ENCODE data around the gene GLTP.
A peak's percentile ranks its signal among the peaks of the same experiment; 100 is the strongest.

The GLTP gene

DNA sequence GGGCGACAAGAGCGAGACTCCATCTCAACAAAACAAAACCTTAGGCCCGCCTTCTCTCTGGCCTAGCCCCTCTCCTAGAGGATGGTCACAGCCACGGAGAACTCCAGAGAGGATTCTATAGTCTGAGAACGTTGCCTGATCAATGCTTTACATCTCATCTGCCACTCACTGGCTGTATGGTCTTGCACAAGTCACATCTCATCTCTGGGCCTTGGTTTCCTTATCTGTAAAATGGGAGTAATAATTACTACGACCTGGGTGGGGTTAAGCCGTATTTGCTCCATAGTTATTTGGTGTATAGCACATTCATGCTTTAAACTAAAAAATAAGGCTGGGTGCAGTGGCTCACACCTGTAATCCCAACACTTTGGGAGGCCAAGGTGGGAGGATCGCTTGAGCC lies 55.6 kb downstream of the GLTP start:
- in situ Hi-C loops (cut with MboI; ENCODE audit: low sequenced_read_pairs), result no loop called here
- H3K4me3 ChIP-seq, result no peak overlapping the region
- no peaks in the 10 kb centered on the region for H3K27me3 ChIP-seq (ENCODE audit: low read depth)
- H3K4me1 ChIP-seq, result peaks cover 5% of the 10 kb centered on the region; the same call in 1 of the 2 replicates
- no peaks in the 10 kb centered on the region for H3K9me3 ChIP-seq
- no peaks in the 10 kb centered on the region for H3K36me3 ChIP-seq (replicated peaks)
- DNase-seq (ENCODE audit: low spot score in 2 of 2), result no peak

DNA sequence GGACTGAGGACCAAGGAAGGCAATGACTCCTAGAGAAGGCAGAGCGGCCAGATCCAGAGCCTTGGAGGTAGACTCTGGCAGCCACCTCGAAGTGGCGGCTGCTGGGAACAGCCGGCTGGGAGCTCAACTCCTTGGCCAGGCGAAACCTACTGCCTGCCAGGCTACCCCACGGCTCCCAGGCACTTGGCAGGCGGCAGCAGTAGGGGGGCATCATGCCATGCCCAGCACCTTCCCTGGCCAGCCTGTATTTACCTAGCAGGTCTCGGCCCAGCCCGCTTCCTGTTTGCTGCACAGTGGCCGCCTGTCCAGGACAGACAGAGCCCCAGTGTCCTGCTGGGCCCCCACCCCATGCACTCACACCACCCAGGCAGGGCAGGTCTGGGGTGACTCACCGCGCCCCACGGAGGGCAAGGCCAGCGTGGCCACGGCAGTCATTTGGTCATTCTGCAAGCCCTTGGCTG lies 57.4 kb downstream of the GLTP start:
- peaks cover 5% of the 10 kb centered on the region; the same call in 1 of the 2 replicates for H3K4me1 ChIP-seq
- no peaks in the 10 kb centered on the region for H3K36me3 ChIP-seq (replicated peaks)
- no peak overlapping the region for H3K4me3 ChIP-seq
- no peaks in the 10 kb centered on the region for H3K9me3 ChIP-seq
- in situ Hi-C loops (cut with MboI; ENCODE audit: low sequenced_read_pairs), result no loop called here
- DNase-seq (ENCODE audit: low spot score in 2 of 2), result no peak
- H3K27me3 ChIP-seq (ENCODE audit: low read depth), result no peaks in the 10 kb centered on the region

DNA sequence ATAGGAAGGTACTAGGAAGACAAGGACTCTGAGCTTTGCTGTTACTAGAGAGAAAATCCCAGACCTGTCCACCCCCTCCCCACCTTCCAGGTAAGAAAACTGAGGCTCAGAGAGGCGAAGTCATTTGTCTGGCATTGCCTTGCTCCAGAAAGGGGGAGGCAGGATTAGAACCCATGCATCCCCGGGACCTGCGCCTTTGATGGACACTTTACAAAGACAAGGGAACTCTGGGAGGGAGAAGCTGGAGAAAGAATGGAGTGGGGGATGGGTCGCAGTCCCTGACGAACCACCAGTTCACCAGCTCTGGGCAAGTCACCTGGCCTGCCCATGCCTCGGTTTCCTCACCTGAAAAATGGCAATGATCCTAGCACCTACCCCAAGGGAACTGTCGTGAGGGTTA lies 57.9 kb downstream of the GLTP start:
- in situ Hi-C loops (cut with MboI; ENCODE audit: low sequenced_read_pairs), result no loop called here
- H3K27me3 ChIP-seq (ENCODE audit: low read depth), result no peaks in the 10 kb centered on the region
- no peaks in the 10 kb centered on the region for H3K9me3 ChIP-seq
- no peaks in the 10 kb centered on the region for H3K36me3 ChIP-seq (replicated peaks)
- no peak for DNase-seq (ENCODE audit: low spot score in 2 of 2)
- no peak overlapping the region for H3K4me3 ChIP-seq
- peaks cover 5% of the 10 kb centered on the region; the same call in 1 of the 2 replicates for H3K4me1 ChIP-seq

DNA sequence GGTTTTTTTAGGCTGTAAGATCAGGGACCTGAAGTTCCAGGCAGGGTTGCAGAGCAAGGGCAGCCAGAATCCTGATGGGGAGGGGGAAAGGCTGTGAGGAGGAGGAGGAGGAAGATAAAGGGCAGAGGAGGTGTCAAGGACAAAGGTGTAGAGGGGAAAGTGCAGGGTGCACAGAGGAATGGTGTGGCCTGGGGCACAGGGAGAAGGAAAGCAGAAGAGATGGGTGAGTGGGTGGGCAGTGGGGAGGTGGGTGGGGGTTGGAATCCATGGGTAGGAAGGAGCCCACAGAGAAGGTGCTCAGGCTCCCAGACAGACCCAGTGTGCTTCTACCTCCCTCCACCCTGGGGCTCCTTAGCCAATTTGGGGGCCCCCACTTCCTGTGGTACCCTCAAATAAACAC lies 58.4 kb downstream of the GLTP start:
- peaks cover 5% of the 10 kb centered on the region; the same call in 1 of the 2 replicates for H3K4me1 ChIP-seq
- H3K36me3 ChIP-seq (replicated peaks), result no peaks in the 10 kb centered on the region
- DNase-seq (ENCODE audit: low spot score in 2 of 2), result no peak
- in situ Hi-C loops (cut with MboI; ENCODE audit: low sequenced_read_pairs), result no loop called here
- no peaks in the 10 kb centered on the region for H3K9me3 ChIP-seq
- H3K27me3 ChIP-seq (ENCODE audit: low read depth), result no peaks in the 10 kb centered on the region
- no peak overlapping the region for H3K4me3 ChIP-seq

DNA sequence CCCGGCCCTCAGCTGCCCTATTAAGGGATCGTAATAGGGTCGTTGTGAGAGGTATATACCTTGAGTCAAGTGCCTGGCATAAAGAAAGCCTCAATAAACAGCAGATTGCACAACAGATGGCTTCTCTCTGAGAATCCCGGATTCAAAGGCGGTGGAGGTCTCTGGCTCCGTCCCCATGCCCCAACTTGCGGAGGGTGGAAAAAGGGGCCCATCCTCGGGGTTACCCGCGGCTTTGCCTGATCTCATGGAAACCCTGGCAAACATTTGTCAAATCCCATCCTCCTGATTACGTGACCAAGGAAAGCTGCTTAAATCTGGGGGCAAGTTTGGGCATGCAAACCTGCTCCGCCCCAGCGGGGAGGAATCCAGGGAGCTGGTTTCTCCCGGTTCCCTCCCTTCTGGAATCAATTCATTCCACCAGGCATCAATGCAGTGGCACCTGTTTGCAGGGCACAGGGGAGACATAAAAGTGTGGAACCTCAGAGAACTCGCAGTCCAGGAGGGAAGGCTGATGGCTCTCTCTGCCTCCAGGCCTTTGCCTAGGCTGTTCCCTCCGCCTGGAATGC lies 59.4 kb downstream of the GLTP start:
- H3K27me3 ChIP-seq (ENCODE audit: low read depth), result no peaks in the 10 kb centered on the region
- no peak overlapping the region for H3K4me3 ChIP-seq
- in situ Hi-C loops (cut with MboI; ENCODE audit: low sequenced_read_pairs), result no loop called here
- peaks cover 5% of the 10 kb centered on the region; the same call in 1 of the 2 replicates for H3K4me1 ChIP-seq
- H3K36me3 ChIP-seq (replicated peaks), result no peaks in the 10 kb centered on the region
- DNase-seq (ENCODE audit: low spot score in 2 of 2), result peak; percentile 8 to 61
- H3K9me3 ChIP-seq, result no peaks in the 10 kb centered on the region

DNA sequence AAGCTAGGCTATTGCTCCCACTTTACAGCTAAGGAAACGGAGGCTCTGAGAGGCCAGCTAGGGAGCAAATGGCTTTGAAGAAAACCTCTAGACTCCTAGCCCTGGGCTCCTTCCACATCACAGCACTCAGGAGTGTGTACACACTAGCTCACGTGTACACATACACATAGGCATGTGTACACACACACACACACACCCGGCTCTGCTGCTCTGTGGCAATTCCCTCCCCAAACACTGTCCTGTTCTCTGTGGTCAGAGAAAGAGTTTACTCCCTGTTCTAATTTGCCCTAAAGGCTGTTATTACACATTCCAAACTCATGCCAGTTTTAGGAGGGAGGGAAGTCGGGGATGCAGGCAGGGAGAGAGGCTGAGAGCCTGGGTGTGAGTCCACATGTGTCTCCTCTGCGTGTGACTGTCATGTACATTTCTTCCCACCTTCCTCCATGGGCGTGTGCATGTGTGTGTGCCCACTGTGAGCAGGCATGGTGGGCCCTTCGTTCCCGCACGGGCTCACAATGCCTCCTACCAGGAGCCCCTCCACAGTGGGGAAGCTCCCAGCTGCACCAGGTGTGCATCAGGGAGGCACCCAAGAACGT lies 61.3 kb downstream of the GLTP start:
- H3K4me1 ChIP-seq, result peaks cover 5% of the 10 kb centered on the region; the same call in 1 of the 2 replicates
- in situ Hi-C loops (cut with MboI; ENCODE audit: low sequenced_read_pairs), result no loop called here
- H3K27me3 ChIP-seq (ENCODE audit: low read depth), result no peaks in the 10 kb centered on the region
- H3K4me3 ChIP-seq, result no peak overlapping the region
- DNase-seq (ENCODE audit: low spot score in 2 of 2), result no peak
- H3K36me3 ChIP-seq (replicated peaks), result peaks cover 1% of the 10 kb centered on the region; the same call in 1 of the 2 replicates
- H3K9me3 ChIP-seq, result 0 out of 2 replicates have a peak, but pooled peaks cover under 1% of the 10 kb centered on the region

DNA sequence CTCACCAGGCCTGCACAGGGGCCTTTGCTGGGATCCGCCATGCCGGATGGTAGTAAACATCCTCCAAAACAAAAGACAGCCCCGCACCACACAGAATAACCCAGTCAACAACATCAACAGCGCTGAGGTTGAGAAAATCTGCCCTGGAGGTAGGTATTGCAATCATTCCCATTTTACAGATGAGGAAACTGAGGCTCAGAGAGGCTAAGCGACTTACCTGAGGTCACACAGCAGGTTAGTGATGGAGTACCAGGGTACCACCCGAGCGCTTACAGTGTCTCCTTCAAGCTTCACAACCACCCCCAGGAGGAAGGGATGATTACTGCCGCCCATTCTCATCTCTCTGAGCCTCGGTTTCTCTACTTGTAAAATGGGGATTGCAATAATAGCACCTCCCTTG lies 62.1 kb downstream of the GLTP start:
- no peak for DNase-seq (ENCODE audit: low spot score in 2 of 2)
- Histone ChIP-seq H3K9me3 (0 out of 2 replicates have a peak, but pooled peaks cover 4% of the 10 kb centered on the region), H3K4me3 (no peak overlapping the region), H3K36me3 (replicated peaks) (peaks cover 7% of the 10 kb centered on the region; the same call in 1 of the 2 replicates), H3K4me1 (peaks cover 5% of the 10 kb centered on the region), H3K27me3 (ENCODE audit: low read depth) (no peaks in the 10 kb centered on the region)
- in situ Hi-C loops (cut with MboI; ENCODE audit: low sequenced_read_pairs), result no loop called here

DNA sequence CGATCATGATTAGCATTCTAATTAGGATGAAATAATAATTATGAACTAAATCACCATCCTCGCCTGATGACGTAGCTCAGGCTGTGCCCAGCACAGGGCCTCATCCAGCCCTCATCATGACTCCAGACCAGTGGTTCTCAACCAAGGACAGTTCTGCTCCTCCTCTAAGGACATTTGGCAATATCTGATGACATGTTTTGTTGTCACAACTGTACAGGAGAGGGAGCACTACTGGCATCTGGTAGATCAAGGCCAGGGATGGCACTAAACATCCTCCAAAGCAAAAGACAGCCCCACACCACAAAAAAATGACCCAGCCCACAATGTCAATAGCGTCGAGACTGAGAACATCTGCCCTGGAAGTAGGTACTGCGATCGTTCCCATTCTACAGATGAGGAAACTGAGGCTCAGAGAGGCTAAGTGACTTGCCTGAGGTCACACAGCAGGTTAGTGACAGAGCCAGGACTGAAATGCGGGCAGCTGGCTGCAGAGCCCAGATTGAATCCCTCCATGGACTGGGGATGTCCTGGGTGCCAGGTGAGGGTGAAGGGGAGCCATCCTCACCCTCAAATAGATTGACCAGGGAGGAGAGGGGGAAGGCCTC lies 62.6 kb downstream of the GLTP start:
- in situ Hi-C loops (cut with MboI; ENCODE audit: low sequenced_read_pairs), result no loop called here
- Histone ChIP-seq H3K4me3 (no peak overlapping the region), H3K27me3 (ENCODE audit: low read depth) (no peaks in the 10 kb centered on the region), H3K36me3 (replicated peaks) (peaks cover 7% of the 10 kb centered on the region; the same call in 1 of the 2 replicates), H3K9me3 (0 out of 2 replicates have a peak, but pooled peaks cover 4% of the 10 kb centered on the region), H3K4me1 (peaks cover 5% of the 10 kb centered on the region)
- no peak for DNase-seq (ENCODE audit: low spot score in 2 of 2)

DNA sequence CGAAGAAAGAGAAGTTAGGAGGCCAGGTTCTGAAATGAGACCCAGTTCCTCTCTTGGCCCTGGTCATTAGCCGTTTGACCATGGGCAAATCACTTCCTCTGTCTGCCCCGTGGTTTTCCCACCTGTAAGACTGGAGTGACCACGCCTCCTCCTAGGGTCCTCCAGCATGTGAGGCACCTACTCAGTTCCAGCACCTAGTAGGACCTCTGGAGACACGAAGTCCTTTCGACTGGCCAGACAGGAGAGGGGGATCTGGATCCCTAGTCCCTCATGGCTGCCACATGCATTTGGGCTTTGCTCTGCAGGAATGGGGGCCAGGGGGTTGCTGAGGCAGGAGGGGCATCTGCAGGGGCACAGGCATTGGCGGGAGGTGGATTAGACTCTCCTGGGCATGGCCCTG lies 63.5 kb downstream of the GLTP start:
- Histone ChIP-seq H3K27me3 (ENCODE audit: low read depth) (no peaks in the 10 kb centered on the region), H3K9me3 (0 out of 2 replicates have a peak, but pooled peaks cover 4% of the 10 kb centered on the region), H3K4me3 (no peak overlapping the region), H3K4me1 (peaks cover 5% of the 10 kb centered on the region), H3K36me3 (replicated peaks) (peaks cover 7% of the 10 kb centered on the region; the same call in 1 of the 2 replicates)
- DNase-seq (ENCODE audit: low spot score in 2 of 2), result no peak
- in situ Hi-C loops (cut with MboI; ENCODE audit: low sequenced_read_pairs), result no loop called here

DNA sequence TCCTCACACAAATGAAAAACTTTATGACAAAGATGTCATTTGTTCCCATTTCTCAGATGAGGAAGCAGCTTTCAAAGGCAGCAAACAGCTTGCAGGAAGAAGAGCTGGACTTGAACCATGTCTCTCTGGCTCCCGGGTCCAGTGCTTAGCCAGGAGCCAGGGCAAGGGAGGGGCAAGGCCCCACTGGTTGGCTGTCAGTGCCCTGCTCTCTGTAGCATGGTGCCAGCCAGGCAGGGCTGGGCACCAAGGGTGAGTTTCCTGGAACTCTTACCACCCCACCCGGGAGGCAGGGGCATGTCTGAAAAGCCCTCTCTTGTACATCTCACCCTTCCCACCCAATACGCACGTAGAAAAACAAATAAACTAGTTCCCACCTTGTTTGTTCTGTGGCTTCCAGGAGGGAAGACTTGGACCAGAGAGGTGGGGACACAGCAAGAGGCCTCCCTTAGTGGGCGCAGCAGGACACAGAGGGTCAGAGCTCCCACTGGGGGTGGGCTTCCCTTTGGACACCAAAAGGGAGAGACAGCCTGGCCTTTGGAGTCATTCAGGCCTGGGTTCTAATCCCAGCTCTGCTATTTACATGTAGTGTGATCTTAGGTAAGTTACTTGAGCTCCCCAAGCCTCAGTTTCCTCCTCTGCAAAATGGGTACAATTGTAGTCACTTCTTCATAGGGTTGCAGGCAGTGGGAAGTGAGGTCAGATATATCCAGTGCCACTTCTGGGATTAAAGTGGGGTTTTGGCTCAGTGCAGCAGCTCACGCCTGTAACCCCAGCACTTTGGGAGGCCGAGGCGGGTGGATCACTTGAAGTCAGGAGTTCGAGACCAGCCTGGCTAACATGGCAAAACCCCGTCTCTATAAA lies 64.4 kb downstream of the GLTP start:
- H3K9me3 ChIP-seq, result 0 out of 2 replicates have a peak, but pooled peaks cover 4% of the 10 kb centered on the region
- DNase-seq (ENCODE audit: low spot score in 2 of 2), result no peak
- peaks cover 7% of the 10 kb centered on the region; the same call in 1 of the 2 replicates for H3K36me3 ChIP-seq (replicated peaks)
- H3K27me3 ChIP-seq (ENCODE audit: low read depth), result no peaks in the 10 kb centered on the region
- no peak overlapping the region for H3K4me3 ChIP-seq
- peaks cover 2% of the 10 kb centered on the region for H3K4me1 ChIP-seq
- in situ Hi-C loops (cut with MboI; ENCODE audit: low sequenced_read_pairs), result no loop called here

DNA sequence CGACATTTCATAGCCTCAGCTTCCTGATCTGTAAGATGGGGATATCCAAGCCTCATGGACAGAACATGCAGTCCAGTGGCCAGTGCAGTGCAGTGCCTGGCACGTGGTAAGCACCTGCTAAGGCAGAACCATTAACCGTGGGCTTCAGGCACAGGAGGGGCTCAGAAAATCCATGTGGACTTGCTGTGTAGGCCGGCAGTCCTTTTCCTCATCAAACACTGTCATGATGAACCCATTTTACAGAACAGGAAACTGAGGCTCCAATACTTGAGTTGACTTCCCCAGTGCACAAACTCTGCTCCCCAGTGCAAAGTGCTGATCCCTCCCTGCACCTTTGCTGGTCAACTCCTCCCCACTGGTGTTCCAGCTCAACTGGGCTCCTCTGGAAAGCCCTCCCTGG lies 65.1 kb downstream of the GLTP start:
- DNase-seq (ENCODE audit: low spot score in 2 of 2), result no peak
- H3K4me3 ChIP-seq, result no peak overlapping the region
- in situ Hi-C loops (cut with MboI; ENCODE audit: low sequenced_read_pairs), result no loop called here
- H3K9me3 ChIP-seq, result 0 out of 2 replicates have a peak, but pooled peaks cover 4% of the 10 kb centered on the region
- H3K36me3 ChIP-seq (replicated peaks), result peaks cover 7% of the 10 kb centered on the region; the same call in 1 of the 2 replicates
- no peaks in the 10 kb centered on the region; the same call in 1 of the 2 replicates for H3K4me1 ChIP-seq
- no peaks in the 10 kb centered on the region for H3K27me3 ChIP-seq (ENCODE audit: low read depth)

DNA sequence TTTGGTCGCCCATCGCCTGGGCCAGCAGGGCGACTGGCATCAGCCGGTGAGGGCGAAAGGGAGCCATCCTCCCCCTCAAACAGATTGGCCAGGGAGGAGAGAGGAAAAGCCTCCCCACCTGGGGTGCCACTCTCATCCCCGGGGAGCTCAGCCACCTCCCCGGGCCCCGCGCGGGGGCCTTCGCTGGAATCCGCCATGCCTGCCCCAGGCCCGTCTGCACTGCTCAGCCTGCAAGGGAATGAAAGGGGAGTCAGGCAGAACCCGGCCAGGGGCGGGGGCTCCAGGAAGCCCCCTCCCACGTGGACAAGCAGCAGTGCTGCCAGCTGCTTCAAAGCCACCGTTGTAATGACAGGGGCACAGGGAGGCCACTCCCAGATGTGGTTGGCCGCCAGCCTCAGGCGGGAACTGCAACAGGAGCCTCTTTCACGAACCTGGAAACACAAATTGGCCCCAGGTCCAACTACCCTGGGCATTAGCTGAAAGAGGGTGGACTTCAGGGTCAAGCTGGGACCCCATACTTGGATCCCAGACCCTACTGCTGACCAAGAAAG lies 65.7 kb downstream of the GLTP start:
- Histone ChIP-seq H3K4me3 (no peak overlapping the region), H3K27me3 (ENCODE audit: low read depth) (no peaks in the 10 kb centered on the region), H3K9me3 (0 out of 2 replicates have a peak, but pooled peaks cover 4% of the 10 kb centered on the region), H3K36me3 (replicated peaks) (peaks cover 7% of the 10 kb centered on the region; the same call in 1 of the 2 replicates), H3K4me1 (no peaks in the 10 kb centered on the region; the same call in 1 of the 2 replicates)
- no peak for DNase-seq (ENCODE audit: low spot score in 2 of 2)
- in situ Hi-C loops (cut with MboI; ENCODE audit: low sequenced_read_pairs), result no loop called here

DNA sequence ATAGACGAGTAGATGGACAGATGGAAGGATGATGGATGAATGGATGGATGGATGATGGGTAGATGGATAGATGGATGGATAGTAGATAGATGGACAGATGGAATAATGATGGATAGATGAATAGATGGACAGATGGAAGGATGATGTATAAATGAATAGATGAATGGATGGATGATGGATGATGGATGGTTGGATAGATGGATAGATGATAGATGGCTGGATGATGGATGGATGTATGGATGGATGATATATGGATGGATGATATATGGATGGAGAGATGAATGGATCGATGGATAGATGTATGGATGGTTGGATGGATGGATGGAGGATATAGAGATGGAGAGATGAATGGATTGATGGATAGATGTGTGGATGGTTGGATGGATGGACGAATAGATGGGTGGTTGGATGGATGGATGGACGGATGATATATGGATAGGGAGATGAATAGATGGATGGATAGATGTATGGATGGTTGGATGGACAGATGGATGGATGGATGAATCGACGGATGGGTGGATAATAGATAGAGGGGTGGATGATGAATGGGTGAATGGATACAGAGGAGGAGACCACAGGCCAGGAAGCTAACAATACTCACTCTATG lies 66.4 kb downstream of the GLTP start:
- Histone ChIP-seq H3K4me3 (no peak overlapping the region), H3K9me3 (0 out of 2 replicates have a peak, but pooled peaks cover 4% of the 10 kb centered on the region), H3K36me3 (replicated peaks) (peaks cover 7% of the 10 kb centered on the region; the same call in 1 of the 2 replicates), H3K4me1 (no peaks in the 10 kb centered on the region; the same call in 1 of the 2 replicates), H3K27me3 (ENCODE audit: low read depth) (no peaks in the 10 kb centered on the region)
- DNase-seq (ENCODE audit: low spot score in 2 of 2), result no peak
- in situ Hi-C loops (cut with MboI; ENCODE audit: low sequenced_read_pairs), result no loop called here
